Stimulated activated CD8-positive, alpha-beta memory T cell treated with anti-CD3 and anti-CD28 coated beads, Interleukin-12 subunit alpha, Interleukin-12 subunit beta, amount 100 ng/mL, for 4 hours (primary cell): ENCODE data around the gene PPDPF.
A peak's percentile ranks its signal among the peaks of the same experiment; 100 is the strongest.

Source experiments
- DNase-seq: peaks from one replicate; pipeline ENCODE4 v3.0.0-alpha.2; 2020; ENCODE audit warnings: low read depth

PPDPF gene

DNA sequence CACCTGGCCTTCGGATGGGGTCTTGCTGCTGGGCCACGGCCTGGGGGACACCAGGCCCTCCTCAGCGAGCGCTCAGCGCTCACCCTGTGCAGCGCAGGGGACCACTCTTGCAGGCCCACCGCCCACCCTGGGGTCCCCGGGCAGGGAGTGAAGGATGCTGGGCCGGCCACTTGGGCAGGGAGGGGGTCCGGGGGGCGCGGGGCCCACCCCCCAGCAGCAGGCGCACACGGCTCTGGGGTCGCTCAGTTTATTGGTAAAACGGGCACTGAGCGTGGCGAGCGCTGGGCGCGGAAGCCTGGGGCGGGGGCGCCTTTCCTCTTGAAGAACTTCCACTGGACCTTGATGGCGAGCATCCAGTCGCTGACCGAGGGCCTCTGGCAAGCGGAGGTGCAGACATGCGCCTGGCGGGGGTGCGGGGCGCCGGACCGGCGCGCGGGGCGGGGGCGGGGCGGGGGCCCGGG is 32.8 kb upstream of the PPDPF start:
- DNase-seq: no peak

- no peak for DNase-seq
These were observed 32.0 kb upstream of the PPDPF start for GRCh38 chr20:63488315-63489251.

DNA sequence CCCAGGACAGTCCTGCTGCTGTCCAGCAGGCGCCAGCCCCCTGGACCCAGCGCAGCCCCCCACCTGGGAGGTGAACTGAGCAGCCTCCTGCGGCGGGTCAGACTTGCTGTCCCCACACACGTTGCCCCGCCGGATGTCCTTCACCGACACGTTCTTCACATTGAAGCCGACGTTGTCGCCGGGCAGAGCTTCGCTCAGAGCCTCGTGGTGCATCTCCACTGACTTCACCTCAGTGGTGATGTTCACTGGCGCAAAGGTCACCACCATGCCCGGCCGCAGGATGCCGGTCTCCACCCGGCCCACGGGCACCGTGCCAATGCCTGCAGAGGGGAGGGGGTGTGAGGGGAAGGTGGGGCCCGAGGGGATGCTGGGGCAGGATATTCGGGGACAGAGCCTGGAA is 30.1 kb upstream of the PPDPF start:
- DNase-seq: no peak

DNA sequence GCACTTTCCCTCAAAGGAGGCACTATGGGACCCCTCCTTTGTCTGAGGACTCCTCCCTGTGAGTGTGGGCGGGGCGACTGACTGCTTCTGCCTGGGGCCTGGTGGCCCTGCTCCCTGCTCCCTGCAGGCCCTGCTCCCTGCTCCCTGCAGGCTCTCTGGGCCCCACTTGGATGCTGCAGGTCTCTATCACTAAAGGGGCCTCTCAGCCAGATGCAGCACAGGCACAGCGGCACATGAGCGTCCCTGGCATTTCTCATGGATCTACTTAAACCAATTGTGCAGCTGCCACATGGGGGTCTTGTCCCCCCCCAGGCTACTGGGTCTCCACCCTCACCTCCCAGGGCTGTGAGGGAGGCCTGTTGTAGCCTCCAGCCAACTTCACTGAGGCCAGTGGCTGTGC is 29.5 kb upstream of the PPDPF start:
- no peak for DNase-seq

- no peak for DNase-seq
These were observed 28.8 kb upstream of the PPDPF start for GRCh38 chr20:63491635-63492230.

GRCh38 chr20:63492518-63492917 is 28.0 kb upstream of the PPDPF start:
- no peak for DNase-seq

GRCh38 chr20:63492982-63493381 is 27.6 kb upstream of the PPDPF start:
- DNase-seq: no peak

GRCh38 chr20:63493563-63494020 is 27.0 kb upstream of the PPDPF start:
- DNase-seq: no peak

DNA sequence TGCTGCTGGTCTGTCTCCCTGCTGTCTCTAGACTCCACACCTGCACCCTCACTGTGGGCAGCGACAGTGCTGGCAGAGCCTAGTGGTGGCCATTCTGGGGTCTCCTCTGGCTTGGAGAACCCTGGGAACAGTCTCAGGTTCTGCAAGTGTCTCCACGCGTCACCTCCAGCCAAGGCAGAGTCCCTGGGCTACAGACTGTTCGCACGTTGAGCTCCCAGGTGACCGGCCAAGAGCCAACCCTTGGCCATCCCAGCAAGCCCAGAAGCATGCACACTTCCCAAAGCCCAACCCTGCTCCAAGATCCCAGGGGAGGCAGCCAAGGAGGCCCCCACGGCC is 26.5 kb upstream of the PPDPF start:
- no peak for DNase-seq

GRCh38 chr20:63494420-63495166 is 26.0 kb upstream of the PPDPF start:
- no peak for DNase-seq

DNA sequence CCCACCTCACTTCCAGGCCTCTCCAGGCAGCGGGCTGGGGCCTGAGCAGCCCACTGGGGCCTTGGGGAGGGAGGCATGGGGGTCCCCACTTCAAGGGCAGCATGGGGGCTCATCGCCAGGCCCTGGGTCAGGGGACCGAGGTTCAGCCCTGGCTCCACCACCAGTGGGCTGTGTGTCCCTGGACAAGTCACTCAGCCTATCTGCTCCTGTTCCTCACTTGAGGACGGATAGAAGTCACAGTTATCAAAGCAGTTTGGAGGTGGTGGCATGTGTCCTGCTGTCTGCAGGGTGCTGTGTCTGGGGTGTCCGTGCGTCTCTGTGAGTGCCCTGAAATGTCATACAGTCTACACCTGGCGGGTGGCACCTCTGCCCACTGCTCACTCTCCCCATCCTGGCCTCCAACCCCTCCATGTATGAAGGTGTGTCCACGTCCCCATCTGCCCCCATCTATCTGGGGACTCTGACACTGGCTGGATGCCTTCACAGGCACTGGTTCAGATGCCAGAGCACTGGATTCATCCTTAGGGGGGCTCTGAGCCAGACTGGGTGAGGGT is 25.3 kb upstream of the PPDPF start:
- DNase-seq: no peak

- DNase-seq: peak; percentile 55
These were observed 24.6 kb upstream of the PPDPF start for GRCh38 chr20:63495741-63496595.

GRCh38 chr20:63496596-63497120 is 23.9 kb upstream of the PPDPF start:
- no peak for DNase-seq

- DNase-seq: no peak
These were observed 23.2 kb upstream of the PPDPF start for GRCh38 chr20:63497138-63497945.

DNA sequence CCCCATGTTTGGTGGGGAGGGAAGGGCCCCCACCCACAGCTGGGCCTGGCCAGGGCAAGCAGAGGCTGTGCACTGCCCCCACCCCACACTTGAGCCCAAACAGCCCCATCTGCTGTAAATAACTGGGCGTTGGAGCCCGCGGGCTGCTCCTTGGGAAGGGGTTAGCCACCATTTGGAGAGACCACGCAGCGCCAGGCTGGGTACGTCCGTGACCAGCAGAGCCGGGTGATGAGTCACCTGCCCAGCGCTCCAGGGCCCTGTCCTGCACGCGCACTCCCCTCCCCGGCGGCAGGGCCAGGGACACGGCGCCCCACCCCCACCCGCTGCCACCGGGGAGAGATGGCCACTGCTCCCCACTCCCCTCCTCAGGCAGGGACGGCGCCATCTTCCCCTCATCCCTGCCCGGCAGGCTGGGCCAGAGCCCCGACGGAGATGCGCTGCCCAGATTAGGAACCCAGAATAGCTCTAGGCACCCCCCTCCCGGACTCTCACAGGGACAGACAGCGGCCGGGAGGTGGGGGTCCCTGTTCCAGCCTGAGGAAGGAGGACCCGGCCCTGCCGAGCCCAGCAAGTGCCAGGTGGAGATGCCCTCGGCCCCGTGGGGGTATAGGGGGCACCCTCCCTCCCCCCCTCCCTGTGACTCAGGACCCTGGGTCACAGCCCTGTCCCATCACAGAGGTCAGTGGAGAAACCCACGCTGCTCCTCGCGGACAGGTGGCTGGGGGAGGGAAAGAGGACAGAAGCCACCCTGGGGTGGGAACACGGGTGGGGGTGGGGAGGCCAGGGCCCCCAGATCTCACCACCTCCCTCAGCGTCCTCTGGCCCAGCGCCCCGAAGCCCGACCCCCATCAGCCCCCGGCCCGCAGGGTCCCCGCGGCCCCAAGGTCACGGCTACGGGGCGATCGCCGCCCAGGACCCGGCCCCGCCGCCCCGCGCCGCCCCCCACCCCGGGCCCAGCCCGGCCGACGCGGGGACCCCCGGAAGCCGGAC is 22.3 kb upstream of the PPDPF start:
- DNase-seq: no peak

GRCh38 chr20:63498960-63499337 is 21.6 kb upstream of the PPDPF start, which contains the start of gene EEF1A2:
TSS of gene EEF1A2 (minus strand) at chr20:63499083. CDS start at chr20:63497763, 1,320 bp downstream.
- peak; percentile 25 for DNase-seq

- no peak for DNase-seq
These were observed 21.1 kb upstream of the PPDPF start for GRCh38 chr20:63499338-63499969.

GRCh38 chr20:63500151-63500901 is 20.2 kb upstream of the PPDPF start:
- no peak for DNase-seq
